Kidney tubule cell (primary cell): ENCODE data around the gene GPNMB.
"Not testable (repeated sequence)": the region's sequence is repeated elsewhere in the genome, so short reads cannot be mapped to it uniquely, and the experiment has no call there.

Experiments
- DNase-seq: peaks from one replicate; pipeline ENCODE4 v3.0.0-alpha.2; 2018; ENCODE audit warnings: low spot score

The GPNMB gene

GRCh38 chr7:23246555-23246954, at the start of gene GPNMB:
GPNMB (plus strand) TSS chr7:23246775; CDS start chr7:23246858, 83 bp downstream.
- peak; percentile 68 for DNase-seq

GRCh38 chr7:23197745-23198144, 48.8 kb upstream of the GPNMB start:
- DNase-seq = not testable (repeated sequence)

DNA sequence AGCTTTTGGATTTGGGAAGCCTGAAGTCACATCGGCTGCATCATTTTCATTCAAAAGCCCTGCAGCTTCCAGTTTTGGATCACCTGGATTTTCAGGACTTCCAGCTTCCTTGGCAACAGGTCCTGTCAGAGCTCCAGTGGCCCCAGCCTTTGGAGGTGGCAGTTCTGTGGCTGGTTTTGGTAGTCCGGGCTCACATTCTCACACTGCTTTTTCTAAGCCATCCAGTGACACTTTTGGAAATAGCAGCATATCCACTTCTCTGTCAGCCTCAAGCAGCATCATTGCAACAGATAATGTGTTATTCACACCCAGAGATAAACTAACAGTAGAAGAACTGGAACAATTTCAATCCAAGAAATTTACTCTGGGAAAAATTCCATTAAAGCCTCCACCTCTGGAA, 46.2 kb upstream of the GPNMB start:
- no peak for DNase-seq

DNA sequence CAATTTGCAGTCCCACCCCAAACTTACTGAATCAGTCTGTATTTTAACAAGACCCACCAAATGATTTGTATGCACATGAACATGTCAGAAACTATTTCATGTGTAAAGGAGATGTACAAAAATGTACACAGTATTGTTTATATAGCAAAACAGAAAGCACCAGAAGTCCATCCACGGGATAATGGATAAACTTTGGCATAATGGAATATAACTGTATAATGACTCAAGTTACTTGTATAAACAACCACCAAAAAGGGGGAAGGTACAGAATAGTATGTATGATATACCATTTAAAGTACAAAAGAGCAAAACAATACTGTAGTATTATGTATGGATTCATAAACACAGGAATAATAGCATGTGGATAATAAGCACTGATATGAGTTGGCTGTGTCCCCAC, 42.3 kb upstream of the GPNMB start:
- no peak for DNase-seq

DNA sequence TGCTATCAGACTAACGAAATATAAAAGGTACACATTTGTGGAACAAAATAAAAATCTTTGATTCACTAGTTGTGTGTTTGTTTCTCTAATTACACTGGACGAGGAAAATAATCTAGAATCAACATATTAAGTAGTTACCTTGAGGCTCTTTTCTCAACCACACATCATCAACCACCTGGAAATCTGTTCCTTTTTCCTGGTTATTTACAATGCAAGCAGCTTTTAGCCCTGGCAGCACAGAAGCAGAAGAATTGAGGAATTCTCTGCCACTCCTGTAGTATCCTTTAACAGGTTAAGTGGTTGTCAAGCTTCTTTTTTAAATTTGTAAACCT, 41.0 kb upstream of the GPNMB start:
- DNase-seq = peak; percentile 25

GRCh38 chr7:23205909-23206767, 40.4 kb upstream of the GPNMB start:
- DNase-seq = peak; percentile 23

DNA sequence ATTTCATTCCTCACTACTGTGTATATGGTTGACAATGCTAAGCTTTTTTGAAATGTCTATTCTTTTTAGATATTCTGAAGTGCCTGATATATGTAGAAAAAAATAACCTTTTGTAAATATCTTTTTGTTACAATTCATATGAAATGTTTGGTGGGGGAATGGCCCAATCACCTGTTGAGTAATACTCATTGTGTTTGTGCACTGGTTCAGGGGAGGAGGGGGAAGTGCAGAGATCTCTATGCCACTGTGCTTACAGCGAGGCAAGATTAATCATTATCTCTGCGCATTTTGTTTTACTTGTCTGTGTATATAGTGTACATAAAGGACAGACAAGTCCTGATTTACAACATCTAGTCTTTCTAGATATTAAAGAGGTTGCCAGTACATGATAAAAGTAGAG, 39.6 kb upstream of the GPNMB start:
- peak; percentile 43 for DNase-seq

DNA sequence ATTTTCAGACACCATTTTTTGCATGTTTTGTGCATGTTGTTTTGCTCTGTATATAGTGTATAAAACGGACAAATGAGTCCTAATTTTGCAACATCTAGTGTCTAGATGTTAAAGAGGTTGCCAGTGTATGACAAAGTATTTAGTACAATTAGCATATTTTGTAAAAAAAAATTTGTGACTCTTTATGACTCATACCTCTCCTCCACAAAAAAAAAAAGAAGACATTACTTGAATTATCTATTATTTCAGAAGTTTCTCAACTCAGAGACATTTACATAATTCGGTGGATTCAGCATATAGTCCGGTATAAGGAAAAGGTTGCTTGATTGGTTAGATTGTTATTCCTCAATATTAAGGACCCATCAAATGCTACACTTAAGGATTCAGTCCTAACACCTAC, 38.7 kb upstream of the GPNMB start:
- no peak for DNase-seq

GRCh38 chr7:23208316-23208715, 38.3 kb upstream of the GPNMB start:
- no peak for DNase-seq

DNA sequence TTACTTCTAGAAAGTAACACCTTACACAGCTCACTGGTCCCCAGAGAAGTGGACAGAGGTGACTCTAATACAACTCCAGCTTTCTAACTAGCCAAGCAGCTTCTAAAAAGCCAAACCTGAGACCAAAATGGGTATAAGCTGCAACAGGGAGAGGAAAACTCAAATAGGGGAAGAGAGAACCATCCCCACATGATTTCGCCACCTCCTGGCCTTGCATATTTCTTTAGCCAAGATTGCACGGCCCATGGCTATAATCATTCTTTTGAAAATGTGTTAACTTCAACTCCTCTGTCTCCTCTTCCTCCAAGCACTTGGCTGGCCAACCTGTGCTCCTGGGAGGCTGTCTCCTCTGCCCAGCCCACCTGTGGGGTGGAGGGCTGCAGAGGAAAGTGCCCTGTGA, 36.1 kb upstream of the GPNMB start:
- no peak for DNase-seq

GRCh38 chr7:23211589-23211988, 35.0 kb upstream of the GPNMB start:
- DNase-seq = peak; percentile 70

- no peak for DNase-seq
Observed at GRCh38 chr7:23212395-23212794, 34.2 kb upstream of the GPNMB start.

DNA sequence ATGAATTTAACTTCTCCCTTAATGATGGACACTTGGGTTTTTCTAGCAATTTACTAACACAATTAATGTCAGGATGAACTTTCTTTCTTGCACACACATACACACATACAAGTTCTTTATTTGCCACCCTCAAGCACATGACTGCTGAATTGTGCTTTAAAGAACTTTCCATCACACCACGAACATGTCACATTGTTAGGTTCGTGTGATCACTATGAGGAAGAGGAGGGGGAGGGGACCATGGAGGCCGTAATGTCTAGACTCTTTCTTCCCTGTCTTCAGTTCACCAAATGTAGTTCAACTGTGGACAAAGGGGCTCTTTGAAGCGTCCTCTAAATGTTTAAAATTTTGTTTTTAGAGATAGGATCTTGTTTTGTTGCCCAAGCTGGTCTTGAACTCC, 33.7 kb upstream of the GPNMB start:
- DNase-seq = no peak

DNA sequence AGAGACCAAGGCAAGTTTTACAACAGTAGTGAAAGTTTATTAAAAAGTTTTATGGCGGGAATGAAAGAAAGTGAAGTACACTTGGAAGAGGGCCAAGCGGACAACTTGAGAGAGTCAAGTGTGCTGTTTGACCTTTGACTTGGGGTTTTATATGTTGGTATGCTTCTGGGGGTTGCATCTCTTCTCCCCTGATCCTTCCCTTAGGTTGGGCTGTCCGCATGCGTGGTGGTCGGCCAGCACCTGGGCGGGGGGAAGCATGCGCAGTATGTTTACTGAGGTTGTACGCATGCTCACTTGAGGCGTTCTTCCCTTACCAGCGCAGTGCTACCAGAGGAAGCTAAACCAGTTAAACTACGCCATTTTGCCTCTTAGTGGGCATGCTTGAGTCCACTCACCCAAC, 32.8 kb upstream of the GPNMB start:
- DNase-seq = no peak

- DNase-seq = no peak
Observed at GRCh38 chr7:23214423-23214822, 32.2 kb upstream of the GPNMB start.

DNA sequence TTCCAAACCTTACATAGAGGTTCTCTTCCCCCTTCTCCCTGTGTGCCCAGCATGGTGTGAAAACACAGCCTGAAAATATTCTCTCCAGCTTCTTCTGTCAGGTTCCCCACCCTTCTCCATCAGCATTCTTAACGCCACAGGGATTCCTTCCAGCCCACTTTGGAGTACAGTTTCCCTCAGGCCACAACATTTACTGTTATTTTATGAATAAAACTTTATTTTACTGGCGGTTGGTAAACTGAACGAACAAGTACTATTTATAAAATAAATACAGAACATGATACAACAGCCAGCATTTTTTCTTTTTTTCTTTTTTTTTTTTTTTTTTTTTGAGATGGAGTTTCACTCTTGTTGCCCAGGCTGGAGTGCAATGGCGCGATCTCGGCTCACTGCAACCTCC, 31.6 kb upstream of the GPNMB start:
- DNase-seq = no peak

GRCh38 chr7:23216021-23216420, 30.6 kb upstream of the GPNMB start:
- DNase-seq = no peak

- no peak for DNase-seq
Observed at GRCh38 chr7:23218196-23218595, 28.4 kb upstream of the GPNMB start.

DNA sequence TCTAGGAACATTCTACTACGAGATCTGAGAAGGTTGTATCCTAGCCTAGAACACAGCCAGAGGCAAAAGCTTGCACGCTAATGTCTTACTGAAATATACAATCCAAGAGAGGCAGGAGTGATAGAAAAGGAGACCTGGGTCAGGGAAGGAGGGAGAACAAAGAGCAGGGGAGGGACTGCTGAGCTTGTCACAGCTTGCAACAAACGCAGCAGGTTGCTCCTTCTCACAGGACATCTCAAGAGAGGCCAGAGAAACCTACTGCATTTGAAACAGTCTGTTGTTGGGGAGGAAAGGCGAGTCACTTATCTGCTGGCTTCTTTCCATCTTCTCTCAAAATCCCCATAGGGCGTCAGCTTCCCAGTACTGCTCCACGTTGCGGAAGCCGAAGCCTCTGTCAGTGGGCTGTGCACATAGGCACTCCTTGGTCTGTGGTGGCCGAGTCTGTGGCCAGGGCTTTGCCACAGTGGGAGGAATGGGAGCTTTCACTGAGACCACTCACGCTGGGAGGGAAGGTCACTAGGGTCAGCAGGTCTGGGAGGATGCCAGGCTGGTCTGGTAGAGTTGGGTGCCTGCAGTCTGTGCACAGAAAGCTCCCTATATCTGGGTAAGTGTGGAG, 25.8 kb upstream of the GPNMB start:
- no peak for DNase-seq

GRCh38 chr7:23222439-23223030, 24.0 kb upstream of the GPNMB start:
- no peak for DNase-seq

DNA sequence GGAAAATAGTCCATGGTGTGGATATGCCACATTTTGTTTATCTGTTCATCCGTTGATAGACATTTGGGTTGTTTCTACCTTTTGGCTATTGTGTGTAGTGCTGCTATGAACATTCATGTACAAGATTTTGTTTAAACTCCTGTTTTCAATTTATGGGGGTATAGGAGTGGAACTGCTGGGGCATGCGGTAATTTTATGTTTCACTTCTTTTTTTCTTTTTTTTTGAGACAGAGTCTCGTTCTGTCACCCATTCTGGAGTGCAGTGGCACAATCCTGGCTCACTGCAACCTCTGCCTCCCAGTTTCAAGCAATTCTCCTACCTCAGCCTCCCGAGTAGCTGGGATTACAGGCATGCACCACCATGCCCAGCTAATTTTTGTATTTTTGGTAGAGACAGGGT, 22.2 kb upstream of the GPNMB start:
- DNase-seq = not testable (repeated sequence)

- no peak for DNase-seq
Observed at GRCh38 chr7:23226844-23227450, 19.6 kb upstream of the GPNMB start.

DNA sequence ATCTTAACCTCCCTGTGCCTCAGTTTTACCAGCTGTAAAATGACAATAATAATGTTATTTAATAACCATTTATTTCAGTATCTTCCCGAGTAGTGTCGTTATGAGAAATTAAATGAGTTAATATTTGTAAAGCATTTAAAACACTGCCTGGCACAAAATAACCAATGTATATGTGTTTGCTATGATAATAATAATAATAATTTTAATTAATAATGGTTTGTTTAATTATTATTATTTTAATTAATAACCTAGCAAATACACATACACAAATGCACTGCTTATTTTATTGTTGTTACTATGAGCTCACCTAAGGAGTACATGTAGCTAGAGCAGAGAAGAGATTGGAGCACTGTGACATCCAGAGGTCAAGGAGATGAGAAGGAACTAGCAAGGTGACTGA, 18.2 kb upstream of the GPNMB start:
- DNase-seq = no peak
